Measurements from ENCODE around the gene PRND. TPM values are rescaled to one million over a fixed set of nuclear protein-coding genes. Genes with fewer than 3 reads are reported as not detected.
"Not testable (repeated sequence)": the region's sequence is repeated elsewhere in the genome, so short reads cannot be mapped to it uniquely, and the experiment has no call there.

Gene PRND
- total and polyA plus RNA-seq, 5 donors from 2014 or later = 0.05 to 0.26 (median 0.17) TPM; not detected in 2

DNA sequence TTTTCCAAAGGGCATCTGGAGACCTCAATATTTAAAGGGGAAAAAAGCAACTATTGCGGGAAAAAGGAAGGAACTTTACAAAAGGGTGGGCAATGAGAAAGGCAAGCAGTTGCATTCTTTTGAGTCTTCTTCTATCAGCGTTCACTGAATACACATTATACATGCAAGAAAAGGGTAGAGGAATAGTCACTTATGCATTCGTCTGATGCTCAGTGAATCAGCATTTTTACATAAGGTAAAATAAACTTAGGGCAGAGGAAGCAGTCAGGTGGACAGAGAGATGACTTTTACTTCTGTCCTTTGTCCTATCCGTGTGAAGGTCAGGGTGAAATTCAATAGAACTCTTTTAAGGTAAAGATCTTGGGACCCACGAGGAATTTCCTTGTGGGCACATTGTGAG is 49.3 kb downstream of the PRND start:
- H3K4me3 Mint-ChIP-seq = no peak overlapping the region
- no peak for ATAC-seq (ENCODE audit: low read depth in 2 of 2)
- H3K4me3 ChIP-seq (ENCODE audit: low read depth, low read length) = no peak overlapping the region
- peaks cover 0 to 26% (median 11%) of the 10 kb centered on the region in 7 donors for H3K9me3 Mint-ChIP-seq
- no peaks in the 10 kb centered on the region for H3K36me3 ChIP-seq (ENCODE audit: control insufficient read depth, insufficient read depth, low read length)
- no peak overlapping the region for H3K27ac ChIP-seq (ENCODE audit: insufficient read depth, low read length, poor library complexity, severe bottlenecking)
- H3K36me3 Mint-ChIP-seq = peaks cover 5% of the 10 kb centered on the region
- peaks cover 1% of the 10 kb centered on the region for H3K27me3 ChIP-seq (ENCODE audit: control insufficient read depth, insufficient read depth, low read length)
- DNase-seq = no peak
- no peaks in the 10 kb centered on the region for H3K4me1 ChIP-seq (ENCODE audit: control insufficient read depth, insufficient read depth, low read length, poor library complexity, severe bottlenecking)
- H3K9me3 ChIP-seq (ENCODE audit: control insufficient read depth in 2 of 2, low read length in 2 of 2) = peaks cover 17 to 26% of the 10 kb centered on the region in 2 experiments
- peaks cover 22% of the 10 kb centered on the region for H3K27me3 Mint-ChIP-seq
- no peaks in the 10 kb centered on the region for H3K4me1 Mint-ChIP-seq
- H3K27ac Mint-ChIP-seq = no peak overlapping the region

DNA sequence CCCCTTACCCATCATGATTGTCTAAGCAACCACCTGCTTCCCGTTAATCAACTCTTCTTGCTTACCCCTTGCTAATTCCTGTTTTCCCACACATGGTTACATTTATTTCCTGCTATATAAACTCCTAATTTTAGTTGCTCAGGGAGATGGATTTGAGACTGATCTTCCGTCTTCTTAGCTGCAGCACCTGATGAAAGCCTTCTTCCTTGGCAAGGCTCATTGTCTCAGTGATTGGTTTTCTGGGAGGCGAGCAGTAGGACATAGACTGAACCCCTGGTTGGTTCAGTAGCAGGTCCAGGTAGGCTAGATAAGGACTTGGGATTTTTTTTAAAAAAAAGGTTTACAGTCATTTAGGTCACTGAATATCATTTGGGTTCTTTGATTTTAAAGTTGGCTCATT is 50.4 kb downstream of the PRND start:
- Histone ChIP-seq H3K27ac (ENCODE audit: insufficient read depth, low read length, poor library complexity, severe bottlenecking) (no peak overlapping the region), H3K36me3 (ENCODE audit: control insufficient read depth, insufficient read depth, low read length) (no peaks in the 10 kb centered on the region), H3K9me3 (ENCODE audit: control insufficient read depth in 2 of 2, low read length in 2 of 2) (peaks cover 17 to 26% of the 10 kb centered on the region in 2 experiments), H3K4me1 (ENCODE audit: control insufficient read depth, insufficient read depth, low read length, poor library complexity, severe bottlenecking) (no peaks in the 10 kb centered on the region), H3K27me3 (ENCODE audit: control insufficient read depth, insufficient read depth, low read length) (peaks cover 1% of the 10 kb centered on the region), H3K4me3 (ENCODE audit: low read depth, low read length) (no peak overlapping the region)
- ATAC-seq (ENCODE audit: low read depth in 2 of 2) = no peak
- no peak for DNase-seq
- Mint-ChIP-seq H3K36me3 (peaks cover 5% of the 10 kb centered on the region), H3K27ac (peak overlapping the region in 1 of 3 donors; percentile 63), H3K4me3 (no peak overlapping the region), H3K9me3 (peaks cover 0 to 26% (median 11%) of the 10 kb centered on the region in 7 donors), H3K27me3 (peaks cover 16% of the 10 kb centered on the region), H3K4me1 (no peaks in the 10 kb centered on the region)

DNA sequence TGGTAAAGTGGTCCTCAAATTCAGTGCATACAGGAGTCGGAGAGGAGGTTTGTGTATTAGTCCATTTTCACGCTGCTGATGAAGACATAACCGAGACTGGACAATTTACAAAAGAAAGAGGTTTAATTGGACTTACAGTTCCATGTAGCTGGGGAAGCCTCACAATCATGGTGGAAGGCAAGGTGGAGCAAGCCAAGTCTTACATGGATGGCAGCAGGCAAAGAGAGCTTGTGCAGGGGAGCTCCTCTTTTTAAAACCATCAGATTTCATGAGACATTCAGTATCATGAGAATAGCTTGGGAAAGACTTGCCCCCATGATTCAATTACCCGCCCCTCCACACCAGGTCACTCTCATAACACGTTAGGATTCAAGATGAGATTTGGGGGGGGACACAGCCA is 51.3 kb downstream of the PRND start:
- not testable (repeated sequence) for H3K36me3 ChIP-seq (ENCODE audit: control insufficient read depth, insufficient read depth, low read length); H3K4me3 Mint-ChIP-seq; DNase-seq; H3K27me3 ChIP-seq (ENCODE audit: control insufficient read depth, insufficient read depth, low read length); H3K27ac Mint-ChIP-seq; H3K4me3 ChIP-seq (ENCODE audit: low read depth, low read length); H3K27ac ChIP-seq (ENCODE audit: insufficient read depth, low read length, poor library complexity, severe bottlenecking); H3K4me1 Mint-ChIP-seq; H3K36me3 Mint-ChIP-seq; H3K4me1 ChIP-seq (ENCODE audit: control insufficient read depth, insufficient read depth, low read length, poor library complexity, severe bottlenecking); ATAC-seq (ENCODE audit: low read depth in 2 of 2)
- Mint-ChIP-seq H3K9me3 (peaks cover 0 to 26% (median 11%) of the 10 kb centered on the region in 7 donors), H3K27me3 (peaks cover 16% of the 10 kb centered on the region)
- peaks cover 17 to 26% of the 10 kb centered on the region in 2 experiments for H3K9me3 ChIP-seq (ENCODE audit: control insufficient read depth in 2 of 2, low read length in 2 of 2)

DNA sequence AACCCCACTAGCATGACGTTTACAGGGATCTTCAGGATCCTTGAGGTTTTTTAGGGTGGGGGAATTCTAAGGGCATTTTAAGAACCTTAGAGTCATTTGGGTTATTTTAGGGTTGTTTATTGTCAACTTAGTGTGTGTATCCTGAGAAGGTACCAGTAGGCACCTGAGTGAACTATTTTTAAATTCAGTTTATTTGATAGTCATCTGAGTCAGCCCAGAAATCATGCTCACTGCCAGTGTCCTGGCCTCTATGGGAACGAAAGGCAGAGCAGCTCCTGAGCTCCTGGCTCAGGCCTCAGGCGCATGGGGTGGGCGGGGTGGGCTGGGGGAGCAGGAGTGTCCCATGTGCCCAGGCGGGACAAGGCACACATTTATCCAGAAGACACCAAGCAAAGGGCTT is 52.0 kb downstream of the PRND start:
- H3K4me1 ChIP-seq (ENCODE audit: control insufficient read depth, insufficient read depth, low read length, poor library complexity, severe bottlenecking) = no peaks in the 10 kb centered on the region
- no peaks in the 10 kb centered on the region for H3K36me3 ChIP-seq (ENCODE audit: control insufficient read depth, insufficient read depth, low read length)
- DNase-seq (no peak), ATAC-seq (ENCODE audit: low read depth in 2 of 2) (no peak)
- no peak overlapping the region for H3K4me3 ChIP-seq (ENCODE audit: low read depth, low read length)
- H3K27me3 ChIP-seq (ENCODE audit: control insufficient read depth, insufficient read depth, low read length) = peaks cover 1% of the 10 kb centered on the region
- peaks cover 17 to 26% of the 10 kb centered on the region in 2 experiments for H3K9me3 ChIP-seq (ENCODE audit: control insufficient read depth in 2 of 2, low read length in 2 of 2)
- H3K36me3 Mint-ChIP-seq = peaks cover 5% of the 10 kb centered on the region
- peaks cover 16% of the 10 kb centered on the region for H3K27me3 Mint-ChIP-seq
- H3K27ac ChIP-seq (ENCODE audit: insufficient read depth, low read length, poor library complexity, severe bottlenecking) = no peak overlapping the region
- no peak overlapping the region for H3K4me3 Mint-ChIP-seq
- H3K27ac Mint-ChIP-seq = no peak overlapping the region
- H3K4me1 Mint-ChIP-seq = no peaks in the 10 kb centered on the region
- peaks cover 0 to 26% (median 11%) of the 10 kb centered on the region in 7 donors for H3K9me3 Mint-ChIP-seq

DNA sequence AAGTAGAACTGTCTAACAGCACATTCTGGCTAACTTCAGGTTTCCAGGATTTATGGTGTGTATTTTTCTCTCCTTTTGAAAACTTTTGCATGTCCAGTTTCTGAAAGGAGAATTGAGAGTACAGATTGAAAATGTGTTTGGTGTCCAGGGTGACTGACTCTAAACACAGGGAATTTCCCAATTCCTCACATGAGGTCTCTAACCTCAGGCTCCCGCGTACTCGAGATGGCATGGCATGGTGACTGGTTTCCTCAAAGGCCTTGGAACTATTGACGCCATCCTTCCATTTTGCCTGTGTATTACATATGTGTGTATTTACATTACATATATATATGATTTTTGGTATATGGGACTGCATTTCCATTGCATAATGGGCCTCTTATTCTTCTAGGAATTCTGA is 52.5 kb downstream of the PRND start:
- Mint-ChIP-seq H3K4me3 (no peak overlapping the region), H3K27ac (no peak overlapping the region), H3K9me3 (peaks cover 0 to 26% (median 11%) of the 10 kb centered on the region in 7 donors), H3K27me3 (peaks cover 16% of the 10 kb centered on the region), H3K36me3 (peaks cover 5% of the 10 kb centered on the region), H3K4me1 (no peaks in the 10 kb centered on the region)
- Histone ChIP-seq H3K9me3 (ENCODE audit: control insufficient read depth in 2 of 2, low read length in 2 of 2) (peaks cover 17 to 26% of the 10 kb centered on the region in 2 experiments), H3K4me3 (ENCODE audit: low read depth, low read length) (no peak overlapping the region), H3K36me3 (ENCODE audit: control insufficient read depth, insufficient read depth, low read length) (no peaks in the 10 kb centered on the region), H3K27me3 (ENCODE audit: control insufficient read depth, insufficient read depth, low read length) (peaks cover 1% of the 10 kb centered on the region), H3K4me1 (ENCODE audit: control insufficient read depth, insufficient read depth, low read length, poor library complexity, severe bottlenecking) (no peaks in the 10 kb centered on the region), H3K27ac (ENCODE audit: insufficient read depth, low read length, poor library complexity, severe bottlenecking) (no peak overlapping the region)
- no peak for ATAC-seq (ENCODE audit: low read depth in 2 of 2)
- no peak for DNase-seq

DNA sequence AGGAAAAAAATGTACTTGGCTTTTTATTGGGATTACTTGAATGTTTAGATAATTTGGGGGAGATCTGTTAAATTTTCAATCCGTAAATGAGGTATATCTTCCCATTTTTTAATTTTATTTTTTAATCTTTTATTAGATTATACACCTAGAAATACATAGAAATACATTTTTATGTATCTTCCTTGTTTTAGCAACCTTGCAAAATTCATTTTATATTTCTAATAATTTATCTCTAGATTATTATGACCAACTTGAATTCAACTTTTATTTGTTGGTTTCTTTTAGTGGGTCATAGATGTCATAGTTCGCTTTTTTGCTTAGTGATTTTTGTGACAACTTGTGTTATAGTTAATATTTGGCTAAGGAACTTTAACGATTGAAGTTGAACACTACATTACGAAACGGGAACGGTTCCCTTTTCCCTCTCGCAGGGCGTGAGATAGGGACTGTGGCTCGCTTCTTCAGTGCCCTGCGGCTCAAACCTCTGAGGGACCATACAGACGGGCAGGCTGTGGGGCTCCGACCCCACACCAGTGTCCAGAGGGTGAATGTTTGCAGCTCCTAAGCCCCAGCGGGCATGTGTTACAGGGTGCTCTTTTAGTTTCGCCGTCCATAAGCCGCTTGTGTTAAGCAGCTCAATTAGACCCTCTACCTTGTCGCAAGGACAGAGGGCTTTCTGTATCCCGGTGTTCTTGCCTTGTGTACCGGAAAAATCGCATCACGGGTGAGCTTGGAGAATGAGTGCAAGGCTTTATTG is 53.8 kb downstream of the PRND start:
- H3K27ac Mint-ChIP-seq = no peak overlapping the region
- H3K36me3 Mint-ChIP-seq = peaks cover 5% of the 10 kb centered on the region
- no peak overlapping the region for H3K27ac ChIP-seq (ENCODE audit: insufficient read depth, low read length, poor library complexity, severe bottlenecking)
- peaks cover 17 to 26% of the 10 kb centered on the region in 2 experiments for H3K9me3 ChIP-seq (ENCODE audit: control insufficient read depth in 2 of 2, low read length in 2 of 2)
- peaks cover 0 to 24% (median 10%) of the 10 kb centered on the region in 7 donors for H3K9me3 Mint-ChIP-seq
- ATAC-seq (ENCODE audit: low read depth in 2 of 2) = no peak
- no peak overlapping the region for H3K4me3 Mint-ChIP-seq
- H3K4me1 ChIP-seq (ENCODE audit: control insufficient read depth, insufficient read depth, low read length, poor library complexity, severe bottlenecking) = no peaks in the 10 kb centered on the region
- H3K36me3 ChIP-seq (ENCODE audit: control insufficient read depth, insufficient read depth, low read length) = no peaks in the 10 kb centered on the region
- peaks cover 16% of the 10 kb centered on the region for H3K27me3 Mint-ChIP-seq
- no peak for DNase-seq
- H3K27me3 ChIP-seq (ENCODE audit: control insufficient read depth, insufficient read depth, low read length) = peaks cover under 1% of the 10 kb centered on the region
- H3K4me1 Mint-ChIP-seq = peaks cover 0 to 3% (median 0%) of the 10 kb centered on the region in 4 donors
- no peak overlapping the region for H3K4me3 ChIP-seq (ENCODE audit: low read depth, low read length)

DNA sequence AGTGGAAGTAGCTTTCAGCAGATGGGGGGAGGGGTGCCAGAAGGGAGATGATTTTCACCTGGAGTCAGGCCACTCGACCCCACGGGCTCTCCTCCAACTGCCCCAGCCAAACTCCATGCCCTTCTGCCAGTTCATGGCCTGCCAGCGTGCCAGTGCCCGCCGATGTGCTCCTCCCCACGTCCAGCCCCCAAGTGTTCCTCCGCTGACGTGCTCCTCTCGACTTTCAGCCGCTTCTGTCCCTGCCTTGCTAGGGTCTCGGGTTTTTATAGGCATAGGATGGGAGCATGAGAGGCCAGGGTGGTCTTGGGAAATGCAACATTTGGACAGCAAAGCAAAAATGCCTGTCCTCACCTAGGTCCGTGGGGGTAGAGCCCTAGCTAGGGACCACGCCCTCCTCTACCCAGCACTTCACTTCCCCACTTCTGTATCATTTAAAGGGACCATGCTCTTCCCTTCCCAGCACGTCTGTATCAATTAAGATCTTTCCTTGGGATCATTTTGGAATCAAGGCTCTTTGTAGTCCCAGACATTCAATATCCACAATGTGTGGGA is 54.4 kb downstream of the PRND start:
- H3K4me3 Mint-ChIP-seq = no peak overlapping the region
- H3K36me3 ChIP-seq (ENCODE audit: control insufficient read depth, insufficient read depth, low read length) = no peaks in the 10 kb centered on the region

More for the DNA sequence above, 54.4 kb downstream of the PRND start:
- peak overlapping the region in 1 of 3 donors; percentile 20 for H3K27ac Mint-ChIP-seq
- peaks cover 0 to 3% (median 0%) of the 10 kb centered on the region in 4 donors for H3K4me1 Mint-ChIP-seq
- DNase-seq = no peak
- Histone ChIP-seq H3K27ac (ENCODE audit: insufficient read depth, low read length, poor library complexity, severe bottlenecking) (no peak overlapping the region), H3K9me3 (ENCODE audit: control insufficient read depth in 2 of 2, low read length in 2 of 2) (peaks cover 13 to 20% of the 10 kb centered on the region in 2 experiments), H3K4me1 (ENCODE audit: control insufficient read depth, insufficient read depth, low read length, poor library complexity, severe bottlenecking) (no peaks in the 10 kb centered on the region), H3K4me3 (ENCODE audit: low read depth, low read length) (no peak overlapping the region), H3K27me3 (ENCODE audit: control insufficient read depth, insufficient read depth, low read length) (no peaks in the 10 kb centered on the region)
- peaks cover 0 to 17% (median 7%) of the 10 kb centered on the region in 7 donors for H3K9me3 Mint-ChIP-seq
- peaks cover 11% of the 10 kb centered on the region for H3K27me3 Mint-ChIP-seq
- ATAC-seq (ENCODE audit: low read depth in 2 of 2) = no peak
- peaks cover 6% of the 10 kb centered on the region for H3K36me3 Mint-ChIP-seq
